GM18861 (cell line): ENCODE results near the gene COL9A1.

Experiments
- ATAC-seq: cut with Tn5 transposase; IDR thresholded peaks from one replicate; pipeline ENCODE4 v1.9.1; 2021; ENCODE audit not compliant: unreplicated experiment

Gene COL9A1

GRCh38 chr6:70176842-70177550 lies 125.9 kb downstream of the COL9A1 start:
- no peak for ATAC-seq

DNA sequence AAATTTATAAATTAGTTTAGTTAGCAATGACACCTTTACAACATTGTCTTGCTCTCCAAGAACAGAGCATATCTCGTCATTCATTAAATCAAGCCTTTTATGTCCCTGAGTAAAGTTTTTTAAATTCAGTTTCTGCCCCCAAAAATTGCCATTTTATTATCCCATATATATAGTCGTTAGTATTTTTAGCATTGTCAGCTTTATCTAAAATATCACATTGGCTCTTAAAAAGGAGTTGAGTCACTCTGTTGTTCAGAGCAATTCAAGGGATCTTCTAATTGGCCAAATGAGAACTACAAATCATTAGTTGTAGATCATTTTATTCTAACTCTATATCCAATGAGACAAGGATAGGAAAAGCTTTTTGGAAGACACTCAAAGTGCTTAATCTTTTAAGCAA lies 127.1 kb downstream of the COL9A1 start:
- no peak for ATAC-seq

GRCh38 chr6:70172252-70172651 lies 130.6 kb downstream of the COL9A1 start:
- no peak for ATAC-seq

- ATAC-seq, result no peak
Observed at GRCh38 chr6:70171236-70171635, 131.6 kb downstream of the COL9A1 start.

DNA sequence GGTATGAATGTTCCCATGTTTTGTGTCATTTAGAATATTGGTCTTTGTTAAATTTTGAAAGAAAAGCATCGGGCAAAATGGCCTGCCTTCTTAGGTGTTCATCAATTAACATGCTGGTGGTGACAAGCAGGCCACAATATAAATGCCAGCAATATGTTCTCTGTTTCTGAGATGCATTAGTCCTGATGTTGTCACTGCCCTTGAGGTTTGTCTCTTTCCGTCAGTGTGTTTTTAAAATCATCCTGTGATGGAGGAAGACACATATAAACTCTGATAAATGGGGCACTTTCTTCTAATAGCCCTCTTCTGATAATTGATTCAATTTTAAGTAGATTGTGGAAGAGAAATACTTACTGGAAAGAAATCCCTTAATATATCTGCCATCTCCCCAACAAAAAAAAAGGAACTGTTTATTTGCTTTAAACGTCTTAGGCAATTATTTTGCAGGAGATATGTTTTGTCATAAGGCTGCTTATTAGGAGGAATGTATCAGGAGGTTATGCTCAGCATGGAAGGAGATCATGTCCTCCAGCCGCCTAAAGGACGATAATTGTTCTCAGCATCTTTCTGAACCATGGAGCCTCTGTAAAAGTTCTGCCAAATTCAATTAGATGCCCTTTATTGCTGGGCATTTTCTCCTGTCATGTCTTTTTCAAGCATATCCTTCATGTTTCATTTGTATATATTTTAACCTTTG lies 134.1 kb downstream of the COL9A1 start:
- ATAC-seq, result no peak
